Colonic mucosa (tissue), 4 donors: ENCODE measurements around the gene ERAP2. TPM values are rescaled to one million over a fixed set of nuclear protein-coding genes. Genes with fewer than 3 reads are reported as not detected.

Experiments
- DNase-seq: peaks from one replicate; pipeline ENCODE4 v3.0.0-alpha.2; 2020
- H3K27ac ChIP-seq: fragments of 200-600 bp; one replicate; pipeline ENCODE4 v1.8.0; 2021
- H3K27me3 ChIP-seq: fragments of 200-600 bp; one replicate; pipeline ENCODE4 v1.8.0; 2021
- H3K36me3 ChIP-seq: fragments of 200-600 bp; one replicate; pipeline ENCODE4 v1.8.0; 2021
- H3K4me1 ChIP-seq: fragments of 200-600 bp; one replicate; pipeline ENCODE4 v1.8.0; 2021; ENCODE audit warnings: mild to moderate bottlenecking
- H3K4me3 ChIP-seq: fragments of 200-600 bp; one replicate; pipeline ENCODE4 v1.8.0; 2021
- H3K9ac ChIP-seq, 2 donors: one replicate each; pipeline ENCODE4 v1.7.0; 2013; ENCODE audit warnings: control low read depth in 2 of 2, low read depth in 2 of 2, low read length in 2 of 2
- H3K9me3 ChIP-seq: fragments of 200-600 bp; one replicate; pipeline ENCODE4 v1.8.0; 2021
- CTCF ChIP-seq: fragments of 200-600 bp; IDR thresholded peaks from one replicate; pipeline ENCODE4 v1.8.0; 2022; ENCODE audit warnings: antibody characterized with exemption, mild to moderate bottlenecking
- intact Hi-C: fragments of 100-400 bp; cut with DNase I; formaldehyde crosslinking; loops from one replicate; pipeline ENCODE4 v1.14.1; 2022
- total RNA-seq, 2 donors: library from RNA; stranded (reverse); fragmentation: NEBNext Ultra II Directional in 1 of 2; extraction: Animal tissue kit (Norgen Biotek cat#: 25700) in 1 of 2; gene quantifications; one replicate each; pipeline ENCODE4 v1.2.1, GENCODE V29; 2021
- donor health status: healthy.
- donor health status: DM: no; HTN: no; CAD: no.
- donor health status: DM: no; HTN: no; CAD: no.

ERAP2 gene
- total RNA-seq, 2 donors from 2014 or later: 18.3 to 26.7 TPM

GRCh38 chr5:96966801-96967200 lies 90.5 kb downstream of the ERAP2 start:
- no peaks in the 10 kb centered on the region for H3K36me3 ChIP-seq
- no peak overlapping the region for H3K4me3 ChIP-seq
- no peaks in the 10 kb centered on the region for H3K9me3 ChIP-seq
- TF ChIP-seq CTCF: no peak
- no peaks in the 10 kb centered on the region for H3K27me3 ChIP-seq
- no peaks in the 10 kb centered on the region for H3K4me1 ChIP-seq
- DNase-seq: no peak
- intact Hi-C loops: no loop called here
- no peak overlapping the region for H3K27ac ChIP-seq
- no peak overlapping the region for H3K9ac ChIP-seq

- no peak for TF ChIP-seq CTCF
- H3K27ac ChIP-seq: no peak overlapping the region
- no peak for DNase-seq
- intact Hi-C loops: no loop called here
- no peaks in the 10 kb centered on the region for H3K36me3 ChIP-seq
- no peak overlapping the region for H3K4me3 ChIP-seq
- H3K9me3 ChIP-seq: no peaks in the 10 kb centered on the region
- no peaks in the 10 kb centered on the region for H3K27me3 ChIP-seq
- H3K4me1 ChIP-seq: no peaks in the 10 kb centered on the region
- no peak overlapping the region for H3K9ac ChIP-seq
These were observed 91.1 kb downstream of the ERAP2 start for GRCh38 chr5:96967400-96967799.

GRCh38 chr5:96968074-96968473 lies 91.8 kb downstream of the ERAP2 start:
- intact Hi-C loops: no loop called here
- H3K4me1 ChIP-seq: no peaks in the 10 kb centered on the region
- H3K27ac ChIP-seq: no peak overlapping the region
- H3K4me3 ChIP-seq: no peak overlapping the region
- no peak for TF ChIP-seq CTCF
- H3K27me3 ChIP-seq: no peaks in the 10 kb centered on the region
- no peak for DNase-seq
- H3K9ac ChIP-seq: no peak overlapping the region
- H3K36me3 ChIP-seq: no peaks in the 10 kb centered on the region
- H3K9me3 ChIP-seq: no peaks in the 10 kb centered on the region

- Histone ChIP-seq H3K4me1 (no peaks in the 10 kb centered on the region), H3K36me3 (no peaks in the 10 kb centered on the region), H3K27ac (no peak overlapping the region), H3K4me3 (no peak overlapping the region), H3K9me3 (no peaks in the 10 kb centered on the region), H3K27me3 (no peaks in the 10 kb centered on the region), H3K9ac (no peak overlapping the region)
- no peak for TF ChIP-seq CTCF
- intact Hi-C loops: no loop called here
- no peak for DNase-seq
These were observed 92.3 kb downstream of the ERAP2 start for GRCh38 chr5:96968614-96969013.

Other genes starting within 250 kb of the ERAP2 start
- gene CAST, start 214.1 kb upstream of the ERAP2 start, total RNA-seq: 100 to 1,000 TPM; 315 to 490 TPM
- 10 to 100 TPM; 48.9 to 97.6 TPM for gene ERAP1, start 68.6 kb upstream of the ERAP2 start, total RNA-seq
- gene LNPEP, start 59.6 kb downstream of the ERAP2 start, total RNA-seq: 10 to 100 TPM; 23.7 to 34.9 TPM